K562 (cell line): ENCODE results near the gene CLCC1.

Experiments used
- CBX2 ChIP-seq: fragments of 200-600 bp; sonication (generic); IDR thresholded peaks from one replicate; pipeline ENCODE4 v1.6.1; 2012; ENCODE audit warnings: mild to moderate bottlenecking, low read length, inconsistent platforms; ENCODE audit not compliant: insufficient read depth, poor library complexity, severe bottlenecking
- CTCF ChIP-seq, 3 experiments: IDR thresholded peaks in 2 of 3; conservative IDR thresholded peaks in 1 of 3; 2 replicates each; pipeline ENCODE4 v1.5.1; 2011 to 2012; ENCODE audit warnings: low read length in 3 of 3, mild to moderate bottlenecking in 3 of 3, control low read depth in 2 of 3, improper control_type of control experiment in 1 of 3, inconsistent platforms in 1 of 3, low read depth in 1 of 3, mixed read lengths in 1 of 3, moderate library complexity in 1 of 3; ENCODE audit not compliant: insufficient read depth in 2 of 3
- CUX1 ChIP-seq: fragments of 200-800 bp; sonication (Bioruptor generic); IDR thresholded peaks from 2 replicates; pipeline ENCODE4 v1.6.1; 2016; ENCODE audit warnings: missing genetic modification characterization, missing compliant biosample characterization
- KAT2B ChIP-seq: IDR thresholded peaks from one replicate; pipeline ENCODE4 v1.6.1; 2012; ENCODE audit warnings: low read depth, mild to moderate bottlenecking, control low read depth, inconsistent platforms, low read length, moderate library complexity
- KAT7 ChIP-seq: sonication (generic); formaldehyde crosslinking; IDR thresholded peaks from 2 replicates; pipeline ENCODE4 v1.8.0; 2022; ENCODE audit warnings: missing genetic modification reagents, mild to moderate bottlenecking, borderline replicate concordance
- PHF21A ChIP-seq: fragments of 450-650 bp; IDR thresholded peaks from 2 replicates; pipeline ENCODE4 v1.6.1; 2017; ENCODE audit warnings: low read depth, borderline replicate concordance
- PKNOX1 ChIP-seq: fragments of 450-650 bp; IDR thresholded peaks from 2 replicates; pipeline ENCODE4 v1.6.1; 2016
- REST ChIP-seq, 2 experiments: fragments of 450-650 bp; formaldehyde crosslinking in 1 of 2; IDR thresholded peaks; 2 replicates each; pipeline versions ENCODE4 v1.4.0 to v1.6.1; 2014 to 2020; ENCODE audit warnings: mild to moderate bottlenecking in 2 of 2, borderline replicate concordance in 1 of 2, low read depth in 1 of 2
- TBL1XR1 ChIP-seq, 2 experiments: IDR thresholded peaks; 2 replicates each; pipeline ENCODE4 v1.6.1; 2012; ENCODE audit warnings: improper control_type of control experiment in 2 of 2, low read length in 2 of 2, mild to moderate bottlenecking in 1 of 2
- YY1 ChIP-seq, 3 experiments: IDR thresholded peaks; 2 replicates each; pipeline ENCODE4 v1.6.1; 2011; ENCODE audit warnings: low read length in 2 of 3, mild to moderate bottlenecking in 2 of 3, moderate library complexity in 2 of 3, borderline replicate concordance in 1 of 3, control low read depth in 1 of 3, low read depth in 1 of 3; ENCODE audit not compliant: insufficient read depth in 3 of 3, insufficient replicate concordance in 2 of 3, control insufficient read depth in 1 of 3, insufficient read length in 1 of 3; ENCODE audit errors: extremely low read depth in 1 of 3
- ZBTB8A ChIP-seq: fragments of 450-650 bp; IDR thresholded peaks from 2 replicates; pipeline ENCODE4 v1.6.1; 2018; ENCODE audit warnings: mild to moderate bottlenecking, moderate library complexity; ENCODE audit not compliant: partially characterized antibody
- ZZZ3 ChIP-seq: fragments of 450-650 bp; IDR thresholded peaks from 2 replicates; pipeline ENCODE4 v1.6.1; 2016; ENCODE audit warnings: antibody characterized with exemption, mild to moderate bottlenecking, moderate library complexity
- TF ChIP-seq, protein P1 (sequence below), 2 experiments: fragments of 450-650 bp in 1 of 2; sonication (generic) in 1 of 2; formaldehyde crosslinking in 1 of 2; IDR thresholded peaks in 1 of 2; conservative IDR thresholded peaks in 1 of 2; 2 replicates each; pipeline versions ENCODE4 v1.6.1 to v1.8.1; 2016 to 2023; ENCODE audit warnings: mild to moderate bottlenecking in 2 of 2, moderate library complexity in 2 of 2, inconsistent platforms in 1 of 2, missing genetic modification reagents in 1 of 2

- TF ChIP-seq CTCF (IDR thresholded peaks at IDR 0.05 in 2 of 3, conservative IDR thresholded peaks at IDR 0.05 in 1 of 3; ENCODE audit: insufficient read depth in 2 of 3, low read depth in 1 of 3, low read length in 3 of 3) (no peak), ZBTB8A (no peak), PHF21A (no peak), REST (IDR thresholded peaks at IDR 0.05; ENCODE audit: borderline replicate concordance) (no peak), REST (CRISPR knock-in tag; IDR thresholded peaks at IDR 0.05; ENCODE audit: low read depth) (no peak), ZZZ3 (no peak), YY1 (IDR thresholded peaks at IDR 0.05; ENCODE audit: borderline replicate concordance in 1 of 3, control insufficient read depth in 1 of 3, extremely low read depth in 1 of 3, insufficient read depth in 3 of 3, insufficient read length in 1 of 3, insufficient replicate concordance in 2 of 3, low read depth in 1 of 3, low read length in 2 of 3) (no peak), CBX2 (no peak), KAT2B (no peak), PKNOX1 (no peak), TBL1XR1 (IDR thresholded peaks at IDR 0.05; ENCODE audit: low read length in 2 of 2) (no peak), KAT7 (CRISPR knock-in tag) (no peak), CUX1 (CRISPR knock-in tag) (no peak)
- TF ChIP-seq, protein P1, sequence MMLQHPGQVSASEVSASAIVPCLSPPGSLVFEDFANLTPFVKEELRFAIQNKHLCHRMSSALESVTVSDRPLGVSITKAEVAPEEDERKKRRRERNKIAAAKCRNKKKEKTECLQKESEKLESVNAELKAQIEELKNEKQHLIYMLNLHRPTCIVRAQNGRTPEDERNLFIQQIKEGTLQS (IDR thresholded peaks at IDR 0.05) = no peak
- TF ChIP-seq, protein P1 (CRISPR knock-in tag; conservative IDR thresholded peaks at IDR 0.05) = no peak
Observed at GRCh38 chr1:108961198-108961597, 2.1 kb downstream of the CLCC1 start.
